BE2C (cell line): ENCODE measurements around the gene MACROD1.

Source experiments
- DNase-seq: peaks from one replicate; pipeline ENCODE4 v3.0.0-alpha.2; 2020
- H3K27me3 ChIP-seq: fragments of 250-450 bp; sonication (Bioruptor Pico); 2 replicates; pipeline ENCODE4 v1.5.1; 2020; ENCODE audit warnings: mild to moderate bottlenecking
- H3K36me3 ChIP-seq: fragments of 250-450 bp; sonication (Bioruptor Pico); 2 replicates; pipeline ENCODE4 v1.5.1; 2020; ENCODE audit warnings: mild to moderate bottlenecking
- H3K4me1 ChIP-seq: fragments of 250-450 bp; sonication (Bioruptor Pico); 2 replicates; pipeline ENCODE4 v1.5.1; 2020
- H3K4me3 ChIP-seq: 2 replicates; pipeline ENCODE4 v1.5.1; 2011; ENCODE audit warnings: low read depth, low read length
- H3K9me3 ChIP-seq: fragments of 250-450 bp; sonication (Bioruptor Pico); 2 replicates; pipeline ENCODE4 v1.5.1; 2020
- TF ChIP-seq, protein P1 (sequence below): IDR thresholded peaks from 2 replicates; pipeline ENCODE4 v1.5.1; 2012; ENCODE audit warnings: mild to moderate bottlenecking, low read depth, low read length

MACROD1 gene

DNA sequence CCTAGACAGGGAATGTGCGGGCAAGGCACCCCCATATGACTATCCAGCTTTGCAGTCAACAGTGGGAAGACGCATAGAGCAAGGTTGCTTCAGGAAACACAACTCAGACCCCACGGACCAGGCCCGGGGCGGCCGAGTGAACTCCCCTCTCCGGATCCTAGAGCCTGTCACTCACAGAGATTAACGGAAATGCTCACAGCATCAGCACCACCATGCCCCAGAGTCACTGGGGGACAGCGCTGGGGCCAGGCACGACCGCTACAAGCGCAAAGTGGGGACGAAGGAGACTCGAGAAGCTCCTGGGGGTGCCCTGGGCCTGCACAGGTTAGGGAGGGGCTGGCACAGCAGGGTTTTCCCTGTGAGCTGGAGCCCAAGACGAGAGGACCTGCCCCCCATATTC is 15.9 kb downstream of the MACROD1 start:
- TF ChIP-seq, protein P1, sequence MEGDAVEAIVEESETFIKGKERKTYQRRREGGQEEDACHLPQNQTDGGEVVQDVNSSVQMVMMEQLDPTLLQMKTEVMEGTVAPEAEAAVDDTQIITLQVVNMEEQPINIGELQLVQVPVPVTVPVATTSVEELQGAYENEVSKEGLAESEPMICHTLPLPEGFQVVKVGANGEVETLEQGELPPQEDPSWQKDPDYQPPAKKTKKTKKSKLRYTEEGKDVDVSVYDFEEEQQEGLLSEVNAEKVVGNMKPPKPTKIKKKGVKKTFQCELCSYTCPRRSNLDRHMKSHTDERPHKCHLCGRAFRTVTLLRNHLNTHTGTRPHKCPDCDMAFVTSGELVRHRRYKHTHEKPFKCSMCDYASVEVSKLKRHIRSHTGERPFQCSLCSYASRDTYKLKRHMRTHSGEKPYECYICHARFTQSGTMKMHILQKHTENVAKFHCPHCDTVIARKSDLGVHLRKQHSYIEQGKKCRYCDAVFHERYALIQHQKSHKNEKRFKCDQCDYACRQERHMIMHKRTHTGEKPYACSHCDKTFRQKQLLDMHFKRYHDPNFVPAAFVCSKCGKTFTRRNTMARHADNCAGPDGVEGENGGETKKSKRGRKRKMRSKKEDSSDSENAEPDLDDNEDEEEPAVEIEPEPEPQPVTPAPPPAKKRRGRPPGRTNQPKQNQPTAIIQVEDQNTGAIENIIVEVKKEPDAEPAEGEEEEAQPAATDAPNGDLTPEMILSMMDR, result no peak

DNA sequence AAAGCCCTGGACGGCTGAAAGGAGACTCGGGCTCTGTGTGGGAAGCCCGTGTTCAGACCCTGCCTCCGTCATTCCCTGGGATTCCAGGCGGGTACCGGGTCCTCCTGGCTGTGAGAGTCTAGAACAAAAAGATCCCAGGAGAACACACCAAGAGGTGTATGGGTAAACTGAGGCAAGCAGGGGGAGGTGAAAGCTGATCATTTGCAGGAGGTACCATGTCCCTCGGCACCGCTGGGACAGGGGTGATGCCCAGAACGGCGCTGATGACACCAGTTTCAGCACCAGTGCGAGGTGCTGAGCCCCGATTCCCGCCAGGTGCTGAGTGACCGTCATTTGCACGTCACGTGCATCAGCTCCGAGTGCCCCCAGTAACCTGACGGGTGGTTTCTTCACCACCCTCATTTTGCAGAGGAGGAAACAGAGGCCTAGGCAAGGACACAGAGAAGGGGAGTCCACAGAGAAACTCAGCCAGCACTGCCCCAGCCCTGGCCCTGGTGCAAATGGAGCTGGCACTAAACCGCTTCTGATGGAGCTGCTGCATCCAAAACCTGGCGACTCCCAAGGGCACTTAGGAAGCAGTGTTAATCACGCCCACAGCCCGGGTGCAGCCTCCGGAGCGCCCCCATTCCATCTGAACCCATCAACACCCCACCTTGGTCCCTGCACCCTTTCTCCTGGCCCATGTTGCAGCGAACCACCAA is 16.8 kb downstream of the MACROD1 start:
- Histone ChIP-seq H3K4me3 (no peak overlapping the region), H3K9me3 (no peaks in the 10 kb centered on the region), H3K4me1 (peaks cover 5% of the 10 kb centered on the region; the same call in 1 of the 2 replicates), H3K36me3 (no peaks in the 10 kb centered on the region; the same call in 1 of the 2 replicates), H3K27me3 (no peaks in the 10 kb centered on the region)
- TF ChIP-seq, protein P1, result no peak
- no peak for DNase-seq

More for the DNA sequence above, 15.9 kb downstream of the MACROD1 start:
- peaks cover 5% of the 10 kb centered on the region; the same call in 1 of the 2 replicates for H3K4me1 ChIP-seq
- H3K9me3 ChIP-seq, result no peaks in the 10 kb centered on the region
- H3K27me3 ChIP-seq, result no peaks in the 10 kb centered on the region
- no peaks in the 10 kb centered on the region; the same call in 1 of the 2 replicates for H3K36me3 ChIP-seq
- H3K4me3 ChIP-seq, result no peak overlapping the region
- no peak for DNase-seq

DNA sequence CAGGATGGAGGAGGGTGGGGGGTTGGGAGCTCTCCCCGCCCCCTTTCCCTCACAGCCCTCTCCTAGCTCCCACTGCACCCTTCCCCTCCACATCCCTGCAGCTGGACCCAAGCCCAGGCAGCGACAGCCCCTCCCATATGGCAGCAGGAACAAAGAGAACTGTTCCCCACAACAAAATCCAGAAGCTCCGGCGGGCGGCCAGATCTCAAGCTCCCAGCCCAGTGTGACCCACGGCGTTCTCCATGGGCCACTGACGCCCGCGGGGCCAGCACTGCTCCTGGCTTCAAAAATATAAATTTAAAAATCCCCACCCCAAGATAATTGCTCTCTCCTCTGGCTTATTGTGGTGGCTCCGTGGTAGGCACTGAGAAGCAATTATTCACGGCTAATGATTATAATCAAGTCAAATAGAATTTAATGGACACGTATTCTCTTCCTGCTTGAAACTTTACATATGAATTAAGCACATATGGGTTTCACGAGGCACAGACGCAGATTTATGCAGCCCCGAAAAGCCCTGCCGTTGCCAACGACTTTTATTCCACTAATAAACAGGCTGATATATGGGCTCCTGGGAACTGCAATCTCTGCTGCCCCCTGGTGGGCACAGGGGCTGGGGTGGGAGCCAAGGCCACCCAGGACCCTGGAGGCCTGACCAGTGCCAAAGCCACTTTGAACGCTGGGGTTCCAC is 17.5 kb downstream of the MACROD1 start:
- Histone ChIP-seq H3K4me1 (peaks cover 5% of the 10 kb centered on the region; the same call in 1 of the 2 replicates), H3K27me3 (no peaks in the 10 kb centered on the region), H3K4me3 (peak overlapping the region; percentile 32; the same call in 1 of the 2 replicates), H3K36me3 (no peaks in the 10 kb centered on the region; the same call in 1 of the 2 replicates), H3K9me3 (no peaks in the 10 kb centered on the region)
- TF ChIP-seq, protein P1, result peak; percentile 78
- DNase-seq, result peak; percentile 82

DNA sequence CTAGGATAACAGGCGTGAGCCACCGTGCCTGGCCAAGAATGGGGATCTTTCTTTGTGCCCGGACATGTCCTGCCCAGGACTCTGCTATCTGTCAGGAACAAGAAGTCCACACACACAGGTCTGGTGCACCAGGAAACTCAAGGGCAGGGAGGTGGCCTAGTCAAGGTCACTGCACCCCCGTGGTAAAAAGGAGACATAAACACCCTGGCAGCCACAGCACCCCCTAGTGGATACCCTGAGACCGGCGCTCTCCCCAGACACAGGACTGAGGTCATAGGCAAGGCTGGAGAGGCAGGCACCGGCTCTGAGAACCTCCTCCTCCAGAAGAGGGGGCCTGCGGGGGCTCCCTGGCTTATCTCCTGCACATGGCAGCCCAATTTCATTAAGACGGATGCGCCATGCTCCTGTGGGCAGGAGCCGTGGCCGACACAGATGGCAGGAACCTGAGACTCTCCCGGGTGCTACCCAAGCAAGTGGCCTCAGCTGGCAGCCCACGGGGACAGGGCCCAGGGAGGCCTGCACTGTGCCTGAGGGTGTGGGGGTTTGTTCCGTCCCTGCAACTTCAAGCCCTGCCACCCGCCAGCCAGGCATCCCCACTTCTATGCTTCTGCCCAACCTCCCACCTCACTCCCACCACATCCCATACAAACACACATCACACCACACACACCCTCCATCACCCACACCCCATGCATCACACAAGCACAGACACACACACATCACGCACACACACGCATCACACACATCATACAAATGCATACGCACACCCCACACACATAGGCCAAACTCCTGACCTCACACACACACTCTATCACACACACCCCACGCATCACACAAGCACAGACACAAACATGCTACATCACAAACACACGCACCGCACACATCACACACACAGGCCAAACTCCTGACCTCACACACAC is 19.6 kb downstream of the MACROD1 start:
- DNase-seq, result peak; percentile 80
- H3K27me3 ChIP-seq, result no peaks in the 10 kb centered on the region
- H3K9me3 ChIP-seq, result no peaks in the 10 kb centered on the region
- TF ChIP-seq, protein P1, result peak; percentile 71
- peaks cover 3% of the 10 kb centered on the region; the same call in 1 of the 2 replicates for H3K4me1 ChIP-seq
- no peaks in the 10 kb centered on the region; the same call in 1 of the 2 replicates for H3K36me3 ChIP-seq
- no peak overlapping the region for H3K4me3 ChIP-seq

DNA sequence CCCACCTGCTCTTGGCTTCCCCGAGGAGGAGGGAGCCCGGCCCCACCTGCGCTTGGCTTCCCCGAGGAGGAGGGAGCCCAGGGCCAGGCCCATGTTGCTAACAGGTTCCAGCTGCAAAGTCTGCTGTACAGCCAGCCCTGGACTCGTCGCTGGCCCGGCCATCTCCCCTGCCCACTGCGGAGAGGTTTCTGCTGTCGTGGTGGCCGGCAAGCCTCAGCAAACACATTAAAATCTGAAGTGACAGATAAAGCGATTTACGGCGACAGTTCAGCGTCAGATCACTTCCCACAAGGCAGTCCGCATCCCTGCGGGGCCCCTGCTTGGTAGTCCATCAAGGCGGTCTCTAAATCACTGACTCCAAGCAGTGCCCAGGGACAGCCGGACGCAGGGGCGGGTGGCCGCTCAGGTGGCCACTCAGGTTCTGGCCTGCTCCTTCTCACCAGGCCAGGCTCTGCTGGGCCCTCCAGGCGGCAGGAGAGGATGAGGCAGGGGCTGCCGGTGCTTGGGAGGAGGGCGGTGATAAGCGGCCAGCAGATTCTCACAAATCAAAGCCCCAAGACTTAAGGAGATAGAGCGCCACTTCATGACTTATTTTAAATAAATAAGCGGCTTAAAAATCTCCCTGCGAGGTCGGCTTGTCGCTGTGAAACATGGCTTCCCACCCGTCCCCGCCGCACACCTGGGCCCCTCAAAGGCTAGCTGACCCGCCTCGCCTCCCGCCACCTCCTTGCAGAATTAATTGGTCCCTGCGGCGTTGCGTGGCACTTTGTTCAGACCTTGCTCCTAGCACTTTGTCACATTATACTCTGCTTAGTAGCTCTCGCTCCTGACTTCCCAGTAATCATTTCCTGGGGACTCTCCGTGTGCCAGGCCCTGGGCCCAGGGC is 21.1 kb downstream of the MACROD1 start:
- H3K36me3 ChIP-seq, result no peaks in the 10 kb centered on the region
- no peak for DNase-seq
- H3K27me3 ChIP-seq, result no peaks in the 10 kb centered on the region
- H3K4me1 ChIP-seq, result no peaks in the 10 kb centered on the region; the same call in 1 of the 2 replicates
- H3K4me3 ChIP-seq, result no peak overlapping the region
- TF ChIP-seq, protein P1, result no peak
- no peaks in the 10 kb centered on the region for H3K9me3 ChIP-seq
